T-helper 17 cell (primary cell): ENCODE measurements around the gene UTP20. TPM values are rescaled to one million over a fixed set of nuclear protein-coding genes. Genes with fewer than 3 reads are reported as not detected.

ENCODE experiments used
- ATAC-seq: fragments of 150-1000 bp; cut with Tn5 transposase; 2 replicates; pipeline ENCODE4 v1.10.0; 2021; ENCODE audit warnings: mild to moderate bottlenecking, moderate library complexity
- DNase-seq, 3 donors: peaks; one replicate each; pipeline versions ENCODE4 v3.0.0 to v3.0.0-alpha.2; 2020 to 2021
- H3K9me3 ChIP-seq: one replicate; pipeline ENCODE4 v1.7.0; 2013; ENCODE audit warnings: low read length, mild to moderate bottlenecking; ENCODE audit not compliant: control insufficient read depth, poor library complexity, severe bottlenecking
- H3K27ac Mint-ChIP-seq: one replicate; pipeline ENCODE4 v1.8.0; 2022; ENCODE audit warnings: mild to moderate bottlenecking, moderate library complexity, mixed read lengths
- H3K27me3 Mint-ChIP-seq: one replicate; pipeline ENCODE4 v1.8.0; 2022; ENCODE audit warnings: mixed read lengths
- H3K36me3 Mint-ChIP-seq: one replicate; pipeline ENCODE4 v1.8.0; 2022; ENCODE audit warnings: low read depth, mixed read lengths
- H3K4me1 Mint-ChIP-seq: one replicate; pipeline ENCODE4 v1.8.0; 2022; ENCODE audit warnings: mild to moderate bottlenecking, mixed read lengths
- H3K4me3 Mint-ChIP-seq: one replicate; pipeline ENCODE4 v1.8.0; 2022; ENCODE audit warnings: mild to moderate bottlenecking, moderate library complexity, mixed read lengths
- total RNA-seq, 4 donors: library from RNA in 2 of 4; stranded (reverse) in 2 of 4; gene quantifications; one replicate each; pipeline ENCODE4 v1.2.3 and lab custom pipeline; 2022 to 2026

The UTP20 gene
- total RNA-seq, 2 donors from 2014 or later = 12.1 to 12.2 TPM

DNA sequence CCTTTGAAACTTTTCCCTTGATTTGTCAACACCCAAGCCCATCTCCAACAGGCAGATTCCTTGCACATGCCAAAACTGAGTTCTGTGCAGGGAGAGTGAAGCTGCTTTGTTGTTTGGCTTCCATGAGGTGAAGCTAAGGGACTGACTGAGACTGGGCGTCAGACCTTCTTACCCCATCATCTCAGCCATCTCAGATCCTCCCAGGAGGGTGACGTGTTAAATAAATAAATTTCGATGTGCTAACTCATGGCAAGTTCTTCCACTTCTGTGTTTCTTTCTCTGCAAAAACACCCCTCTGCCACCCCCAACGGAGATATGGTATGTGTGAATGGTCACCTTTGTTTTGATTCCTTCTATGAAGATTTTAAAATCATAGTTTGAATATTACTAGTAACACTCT is 17.8 kb downstream of the UTP20 start:
- H3K27ac Mint-ChIP-seq = no peak overlapping the region
- no peak overlapping the region for H3K4me3 Mint-ChIP-seq
- H3K9me3 ChIP-seq = no peaks in the 10 kb centered on the region
- no peak for ATAC-seq
- H3K36me3 Mint-ChIP-seq = peaks cover 19% of the 10 kb centered on the region
- peaks cover 8% of the 10 kb centered on the region for H3K4me1 Mint-ChIP-seq
- DNase-seq = no peak
- H3K27me3 Mint-ChIP-seq = no peaks in the 10 kb centered on the region

DNA sequence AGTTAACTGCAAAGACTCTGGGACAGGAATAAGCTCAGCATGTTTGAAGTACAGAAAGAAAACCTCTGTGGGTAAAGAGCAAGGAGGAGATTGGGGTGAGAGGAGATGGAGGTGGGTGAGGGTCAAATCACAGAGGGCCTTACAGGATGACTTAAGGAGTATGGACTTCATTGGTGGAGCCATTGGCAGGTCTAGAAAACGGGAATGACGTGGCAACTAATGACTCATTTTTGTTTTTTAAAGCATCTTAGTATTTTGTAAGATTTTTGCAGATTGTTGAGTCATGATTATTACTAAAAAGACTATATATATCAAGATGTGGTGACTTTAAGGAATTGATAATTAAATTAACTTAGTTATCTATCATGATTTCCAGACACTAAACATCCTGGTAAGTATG is 18.5 kb downstream of the UTP20 start:
- Mint-ChIP-seq H3K27me3 (no peaks in the 10 kb centered on the region), H3K4me3 (no peak overlapping the region), H3K4me1 (peaks cover 8% of the 10 kb centered on the region), H3K36me3 (peaks cover 23% of the 10 kb centered on the region), H3K27ac (no peak overlapping the region)
- no peaks in the 10 kb centered on the region for H3K9me3 ChIP-seq
- no peak for DNase-seq
- ATAC-seq = no peak

DNA sequence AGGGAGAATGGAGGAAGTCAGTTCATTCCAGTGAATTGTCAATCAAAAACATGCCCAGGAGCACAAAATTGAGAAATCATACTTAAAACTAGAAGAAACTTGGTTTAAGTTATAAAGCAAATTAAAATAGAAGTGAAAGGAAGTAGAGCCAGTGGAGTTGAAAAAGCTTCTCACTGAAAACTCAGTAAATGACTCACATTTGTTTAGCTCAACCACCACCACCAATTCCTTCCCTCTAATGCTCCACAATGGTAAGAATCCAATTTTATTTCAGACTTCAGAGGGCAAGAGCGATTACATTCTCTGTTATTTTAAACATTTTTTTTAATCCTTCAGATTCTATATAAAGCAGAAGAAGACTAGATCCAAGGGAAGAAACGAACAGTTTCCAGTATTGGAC is 19.4 kb downstream of the UTP20 start:
- Mint-ChIP-seq H3K36me3 (peaks cover 23% of the 10 kb centered on the region), H3K27ac (peak overlapping the region; percentile 43), H3K4me3 (no peak overlapping the region), H3K4me1 (peaks cover 8% of the 10 kb centered on the region), H3K27me3 (no peaks in the 10 kb centered on the region)
- H3K9me3 ChIP-seq = no peaks in the 10 kb centered on the region
- DNase-seq = no peak
- no peak for ATAC-seq

DNA sequence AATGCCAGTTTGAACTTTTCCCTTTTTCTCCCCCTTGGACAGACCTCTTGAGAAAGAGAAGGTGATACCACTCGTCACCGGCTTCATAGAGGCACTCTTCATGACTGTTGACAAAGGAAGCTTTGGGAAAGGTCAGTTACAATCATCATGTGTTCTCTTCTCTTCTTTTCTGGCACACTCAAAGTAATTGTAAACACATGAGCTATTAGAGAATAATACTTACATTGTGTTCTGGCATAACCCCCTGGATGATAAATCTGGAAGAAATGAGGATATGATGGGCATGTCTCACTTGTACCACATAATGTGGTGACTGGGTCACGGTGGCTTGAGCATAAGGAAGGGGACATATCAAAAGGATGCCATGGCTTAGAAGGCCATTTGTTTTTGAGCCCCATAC is 20.0 kb downstream of the UTP20 start:
- Mint-ChIP-seq H3K36me3 (peaks cover 23% of the 10 kb centered on the region), H3K27me3 (no peaks in the 10 kb centered on the region), H3K4me1 (peaks cover 9% of the 10 kb centered on the region), H3K4me3 (no peak overlapping the region), H3K27ac (no peak overlapping the region)
- DNase-seq (no peak), ATAC-seq (no peak)
- no peaks in the 10 kb centered on the region for H3K9me3 ChIP-seq

DNA sequence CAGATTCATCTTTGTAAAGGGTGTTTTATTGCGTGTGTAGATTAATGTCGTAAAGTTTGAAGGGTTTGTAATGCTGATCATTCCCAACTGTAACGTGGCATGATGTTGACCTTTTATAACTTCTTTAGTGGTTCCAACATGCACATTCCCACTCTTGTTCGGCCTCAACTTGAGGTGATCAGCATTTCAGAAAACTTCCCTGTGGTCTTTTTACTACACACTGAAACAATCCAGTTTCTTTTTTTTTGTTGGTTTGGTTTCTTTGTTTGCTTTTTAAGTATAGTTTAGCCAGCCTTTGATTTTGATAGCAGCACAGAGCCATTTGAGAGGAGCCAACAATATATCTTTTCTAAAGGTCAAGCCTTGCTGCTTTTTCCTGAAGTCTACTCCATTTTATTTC is 22.8 kb downstream of the UTP20 start:
- H3K27ac Mint-ChIP-seq = no peak overlapping the region
- no peak for DNase-seq
- ATAC-seq = no peak
- no peaks in the 10 kb centered on the region for H3K9me3 ChIP-seq
- H3K4me3 Mint-ChIP-seq = no peak overlapping the region
- H3K27me3 Mint-ChIP-seq = no peaks in the 10 kb centered on the region
- H3K4me1 Mint-ChIP-seq = peaks cover 9% of the 10 kb centered on the region
- peaks cover 25% of the 10 kb centered on the region for H3K36me3 Mint-ChIP-seq

DNA sequence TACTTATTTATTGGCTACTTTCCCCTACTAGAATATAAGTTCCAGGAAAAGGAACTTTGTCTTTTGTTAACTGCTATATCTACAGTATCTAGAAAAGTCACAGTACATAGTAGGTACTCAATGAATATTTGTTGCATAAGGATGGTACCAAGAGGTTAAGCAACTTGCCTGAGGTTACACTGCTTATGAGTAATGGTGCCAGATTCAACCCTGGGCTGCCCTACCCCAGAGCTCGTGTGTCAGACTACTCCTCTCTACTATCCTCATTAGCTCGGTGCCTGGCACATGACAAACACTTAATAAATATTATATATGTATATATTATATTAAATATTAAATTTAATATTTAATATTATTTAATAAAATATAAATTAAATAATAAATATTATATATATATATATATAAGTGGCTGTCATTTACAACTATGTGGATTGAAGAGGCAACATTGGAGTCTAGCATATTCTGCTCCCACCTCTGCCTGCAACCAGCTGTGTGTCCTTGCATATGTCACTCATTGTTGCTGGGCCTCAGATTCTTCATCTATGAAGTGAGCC is 25.4 kb downstream of the UTP20 start:
- H3K9me3 ChIP-seq = no peaks in the 10 kb centered on the region
- DNase-seq (no peak), ATAC-seq (no peak)
- no peak overlapping the region for H3K4me3 Mint-ChIP-seq
- H3K27me3 Mint-ChIP-seq = no peaks in the 10 kb centered on the region
- peaks cover 18% of the 10 kb centered on the region for H3K36me3 Mint-ChIP-seq
- peaks cover 2% of the 10 kb centered on the region for H3K4me1 Mint-ChIP-seq
- H3K27ac Mint-ChIP-seq = peak overlapping the region; percentile 72

DNA sequence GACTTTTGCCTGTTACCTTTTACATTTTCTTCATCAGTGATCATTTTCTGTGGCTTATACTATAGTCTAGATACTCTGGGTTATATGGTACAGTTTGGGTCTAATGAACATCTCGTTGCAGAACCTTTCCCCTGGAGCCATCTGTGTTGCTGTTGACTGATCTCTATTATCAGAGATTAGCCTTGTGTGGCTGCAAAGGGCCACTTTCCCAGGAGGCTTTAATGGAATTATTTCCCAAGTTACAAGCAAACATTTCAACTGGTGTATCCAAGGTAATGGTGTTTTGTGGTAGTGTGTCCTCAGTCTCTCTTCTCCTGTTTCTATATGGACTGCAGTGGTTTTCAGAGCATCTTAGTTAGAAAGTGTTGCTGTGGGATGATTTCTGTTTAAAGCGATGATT is 25.9 kb downstream of the UTP20 start:
- ATAC-seq (no peak), DNase-seq (no peak)
- Mint-ChIP-seq H3K4me3 (no peak overlapping the region), H3K27me3 (no peaks in the 10 kb centered on the region), H3K27ac (no peak overlapping the region), H3K36me3 (peaks cover 18% of the 10 kb centered on the region), H3K4me1 (peaks cover 2% of the 10 kb centered on the region)
- H3K9me3 ChIP-seq = no peaks in the 10 kb centered on the region

DNA sequence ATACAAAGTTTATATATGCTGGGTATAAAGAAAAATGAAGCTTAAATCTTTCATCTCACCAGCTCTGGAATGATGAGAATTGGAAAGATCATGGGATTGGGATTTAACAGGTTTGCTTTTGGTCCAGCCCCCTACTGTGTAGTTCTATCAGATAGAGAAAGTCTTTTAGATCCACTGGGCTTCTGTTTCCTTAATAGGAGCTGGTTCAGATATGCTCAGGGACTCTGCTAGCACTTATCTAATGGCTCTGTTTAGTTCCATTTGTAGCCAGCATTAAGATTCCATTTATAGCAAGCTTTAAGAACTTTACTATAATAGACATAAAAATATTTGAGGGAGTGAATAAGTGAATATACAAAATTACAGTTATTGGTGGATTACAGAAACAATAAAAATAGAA is 42.6 kb downstream of the UTP20 start:
- no peak for ATAC-seq
- Mint-ChIP-seq H3K27me3 (no peaks in the 10 kb centered on the region), H3K4me1 (no peaks in the 10 kb centered on the region), H3K4me3 (no peak overlapping the region), H3K27ac (no peak overlapping the region), H3K36me3 (peaks cover 8% of the 10 kb centered on the region)
- H3K9me3 ChIP-seq = no peaks in the 10 kb centered on the region
- DNase-seq = no peak

DNA sequence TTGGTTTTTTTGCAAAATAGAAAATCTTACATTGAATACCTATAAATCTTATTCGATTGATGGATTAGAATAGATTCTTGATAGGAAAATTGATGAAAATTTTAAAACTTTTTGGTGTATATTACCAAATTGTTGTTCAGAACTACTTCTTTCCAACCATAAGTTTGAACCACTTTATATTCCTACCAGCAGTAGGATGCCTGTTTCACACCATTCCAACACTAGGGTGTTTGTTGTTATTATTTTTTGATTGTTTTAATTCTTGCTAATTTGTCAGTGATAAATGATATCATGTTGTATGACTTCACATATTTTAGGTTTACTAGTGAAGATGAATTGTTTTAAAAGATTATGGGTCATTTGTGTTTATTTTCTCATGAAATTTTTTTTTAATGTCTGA is 43.4 kb downstream of the UTP20 start:
- H3K9me3 ChIP-seq = no peaks in the 10 kb centered on the region
- DNase-seq (no peak), ATAC-seq (no peak)
- peaks cover 5% of the 10 kb centered on the region for H3K36me3 Mint-ChIP-seq
- no peaks in the 10 kb centered on the region for H3K27me3 Mint-ChIP-seq
- H3K4me3 Mint-ChIP-seq = no peak overlapping the region
- H3K27ac Mint-ChIP-seq = no peak overlapping the region
- H3K4me1 Mint-ChIP-seq = no peaks in the 10 kb centered on the region

DNA sequence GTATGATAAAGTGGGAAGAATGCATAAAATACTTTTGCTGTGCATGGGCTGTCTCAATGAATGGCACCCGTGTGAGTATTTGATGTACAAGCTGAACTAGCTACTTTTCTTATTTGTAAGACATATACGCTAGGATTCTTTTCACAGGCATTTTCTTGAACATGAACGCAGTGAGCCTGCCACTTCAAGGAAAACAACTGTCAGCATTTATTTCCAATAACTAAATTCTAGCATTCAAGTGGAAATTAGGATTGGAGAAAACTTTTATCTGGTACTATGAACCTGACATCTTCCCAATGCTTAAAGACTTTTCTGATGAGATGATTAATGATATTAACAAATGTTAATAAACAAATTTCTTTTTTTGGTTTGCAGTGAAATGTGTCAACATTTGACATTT is 45.7 kb downstream of the UTP20 start:
- Mint-ChIP-seq H3K27me3 (no peaks in the 10 kb centered on the region), H3K4me3 (no peak overlapping the region), H3K27ac (no peak overlapping the region), H3K4me1 (peaks cover 3% of the 10 kb centered on the region), H3K36me3 (peaks cover 16% of the 10 kb centered on the region)
- H3K9me3 ChIP-seq = no peaks in the 10 kb centered on the region
- DNase-seq (no peak), ATAC-seq (no peak)

DNA sequence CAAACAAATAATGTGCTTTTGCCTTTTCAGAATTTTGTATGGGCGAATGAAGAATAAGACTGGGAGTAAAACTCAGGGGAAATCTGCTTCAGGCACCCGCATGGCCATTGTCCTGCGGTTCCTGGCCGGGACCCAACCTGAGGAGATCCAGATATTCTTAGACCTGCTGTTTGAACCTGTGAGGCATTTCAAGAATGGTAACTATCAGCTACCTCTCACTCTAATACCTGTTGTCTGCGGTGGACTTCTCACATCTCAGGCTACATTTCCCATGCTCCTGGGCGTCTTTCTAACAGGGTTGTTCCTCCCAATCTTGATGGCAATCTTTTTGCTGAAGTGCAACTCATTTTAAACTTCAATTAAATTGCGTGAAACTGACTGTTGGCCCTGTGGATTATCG is 47.1 kb downstream of the UTP20 start:
- Mint-ChIP-seq H3K27me3 (no peaks in the 10 kb centered on the region), H3K4me3 (no peak overlapping the region), H3K4me1 (peaks cover 3% of the 10 kb centered on the region), H3K27ac (peak overlapping the region; percentile 72), H3K36me3 (peaks cover 15% of the 10 kb centered on the region)
- H3K9me3 ChIP-seq = no peaks in the 10 kb centered on the region
- no peak for DNase-seq
- ATAC-seq = no peak

DNA sequence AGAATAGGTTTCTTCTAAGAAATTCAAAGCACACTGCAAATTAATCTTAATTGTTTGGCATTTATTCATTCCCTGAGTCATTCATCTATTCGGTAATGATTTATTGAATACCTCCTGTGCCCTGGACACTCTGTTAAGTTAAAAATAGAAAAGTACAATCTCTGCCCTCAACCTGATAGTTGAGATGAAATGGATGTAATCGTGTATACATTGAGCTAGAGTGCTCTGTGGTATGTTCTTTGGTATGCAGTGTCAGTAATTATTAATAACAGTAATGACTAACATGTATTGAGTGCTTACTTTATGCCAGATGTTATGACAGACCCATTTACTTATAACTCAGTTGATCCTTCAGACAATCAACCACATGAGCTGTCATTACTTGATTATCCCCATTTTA is 47.6 kb downstream of the UTP20 start:
- Mint-ChIP-seq H3K4me3 (no peak overlapping the region), H3K36me3 (peaks cover 14% of the 10 kb centered on the region), H3K4me1 (peaks cover 3% of the 10 kb centered on the region), H3K27ac (no peak overlapping the region), H3K27me3 (no peaks in the 10 kb centered on the region)
- ATAC-seq (no peak), DNase-seq (no peak)
- H3K9me3 ChIP-seq = no peaks in the 10 kb centered on the region

DNA sequence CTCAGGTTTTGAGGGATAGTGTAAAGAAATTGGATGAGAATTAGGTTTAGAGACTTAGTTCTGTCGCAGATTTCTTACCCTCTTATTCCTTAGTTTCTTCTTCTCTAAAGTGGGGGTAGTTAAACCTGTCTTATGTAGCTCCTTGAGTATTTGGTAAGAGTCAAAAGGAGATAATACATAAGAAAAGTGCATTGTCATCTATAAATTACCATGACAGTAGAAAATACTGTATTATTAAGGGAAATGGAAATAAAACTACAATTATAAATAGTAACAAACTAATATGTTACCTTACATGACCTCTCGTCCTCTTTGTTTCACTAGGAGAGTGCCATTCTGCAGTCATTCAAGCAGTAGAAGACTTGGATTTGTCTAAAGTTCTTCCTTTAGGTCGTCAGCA is 49.0 kb downstream of the UTP20 start:
- H3K9me3 ChIP-seq = no peaks in the 10 kb centered on the region
- Mint-ChIP-seq H3K4me3 (no peak overlapping the region), H3K4me1 (peaks cover 3% of the 10 kb centered on the region), H3K27ac (no peak overlapping the region), H3K36me3 (peaks cover 18% of the 10 kb centered on the region), H3K27me3 (no peaks in the 10 kb centered on the region)
- ATAC-seq (no peak), DNase-seq (no peak)

DNA sequence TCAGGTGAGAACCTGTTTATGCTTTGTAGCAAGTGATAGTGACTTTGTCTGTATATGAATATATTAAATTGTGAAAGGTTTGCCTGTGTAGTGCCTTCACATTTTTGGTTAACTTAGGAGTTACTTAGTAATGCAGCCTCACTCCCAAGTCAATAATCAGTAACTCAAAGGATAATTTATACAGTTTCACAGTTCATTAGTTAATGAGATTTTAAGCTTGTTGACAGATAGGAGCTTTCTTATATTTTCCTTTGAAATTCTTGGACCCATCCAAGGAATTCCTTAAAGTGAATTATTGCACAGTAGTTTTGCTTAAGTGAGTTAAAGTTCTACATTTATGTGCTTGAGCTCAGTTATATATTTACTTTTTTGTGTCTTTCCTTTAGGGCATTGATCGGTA is 50.7 kb downstream of the UTP20 start:
- ATAC-seq = no peak
- no peaks in the 10 kb centered on the region for H3K27me3 Mint-ChIP-seq
- H3K9me3 ChIP-seq = no peaks in the 10 kb centered on the region
- no peak overlapping the region for H3K4me3 Mint-ChIP-seq
- peaks cover 3% of the 10 kb centered on the region for H3K4me1 Mint-ChIP-seq
- H3K27ac Mint-ChIP-seq = peak overlapping the region; percentile 5
- DNase-seq = no peak
- peaks cover 15% of the 10 kb centered on the region for H3K36me3 Mint-ChIP-seq
